ENCODE results near the gene UBA1.

- no peak for TF ChIP-seq EZH2 (IDR thresholded peaks at IDR 0.05; ENCODE audit: insufficient read depth, poor library complexity, severe bottlenecking)
- no peak for TF ChIP-seq EZH2phosphoT487 (IDR thresholded peaks at IDR 0.05; ENCODE audit: insufficient read depth, low read depth)
Measured at GRCh38 chrX:47156611-47157520, 36.8 kb upstream of the UBA1 start.

Measured in GM23248 (cell line).